GM19035 (cell line): ENCODE measurements around the gene CHML.

Experiments
- ATAC-seq: cut with Tn5 transposase; IDR thresholded peaks from one replicate; pipeline ENCODE4 v1.9.1; 2021; ENCODE audit not compliant: unreplicated experiment

The CHML gene

DNA sequence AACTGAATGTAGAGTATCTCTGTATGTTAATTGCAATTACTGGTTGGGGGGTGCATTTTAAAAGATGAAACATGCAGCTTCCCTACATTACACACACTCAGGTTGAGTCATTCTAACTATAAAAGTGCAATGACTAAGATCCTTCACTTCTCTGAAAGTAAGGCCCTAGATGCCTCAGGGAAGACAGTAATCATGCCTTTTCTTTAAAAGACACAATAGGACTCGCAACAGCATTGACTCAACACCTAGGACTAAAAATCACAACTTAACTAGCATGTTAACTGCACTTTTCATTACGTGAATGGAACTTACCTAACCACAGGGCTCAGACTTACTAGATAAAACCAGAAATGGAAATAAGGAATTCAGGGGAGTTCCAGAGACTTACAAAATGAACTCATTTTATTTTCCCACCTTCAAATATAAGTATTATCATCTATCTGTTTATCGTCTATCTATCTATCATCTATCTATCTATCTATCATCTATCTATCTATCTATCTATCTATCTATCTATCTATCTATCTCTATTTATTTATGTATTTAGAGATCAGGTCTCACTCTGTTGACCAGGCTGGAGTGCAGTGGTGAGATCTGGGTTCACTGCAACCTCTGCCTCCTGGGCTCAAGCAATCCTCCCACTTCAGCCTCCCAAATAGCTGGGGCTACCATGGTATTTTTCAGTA is 47.8 kb downstream of the CHML start:
- ATAC-seq = peak; percentile 65

- ATAC-seq = no peak
Observed at GRCh38 chr1:241591736-241592135, 48.4 kb downstream of the CHML start.

GRCh38 chr1:241591317-241591716 is 48.9 kb downstream of the CHML start:
- ATAC-seq = no peak

- ATAC-seq = no peak
Observed at GRCh38 chr1:241590719-241591118, 49.5 kb downstream of the CHML start.
